GM23338 (cell line): ENCODE data around the gene RGS3. TPM values are rescaled to one million over a fixed set of nuclear protein-coding genes. Genes with fewer than 3 reads are reported as not detected.

Experiments
- ATAC-seq: fragments of 200-7000 bp; cut with Tn5 transposase; 3 replicates; pipeline ENCODE4 v1.9.1; 2020
- DNase-seq: peaks from one replicate; pipeline ENCODE4 v3.0.0-alpha.2; 2015; ENCODE audit warnings: low spot score
- H2AFZ ChIP-seq: fragments of 200-600 bp; sonication (generic); 2 replicates; pipeline ENCODE4 v1.8.0; 2016; ENCODE audit warnings: antibody characterized with exemption, mild to moderate bottlenecking, moderate library complexity
- H3F3A ChIP-seq: fragments of 200-600 bp; sonication (generic); replicated peaks from 2 replicates; pipeline ENCODE4 v1.8.0; 2017; ENCODE audit warnings: antibody characterized with exemption, mixed run types, low read depth
- H3K27ac ChIP-seq: fragments of 200-600 bp; sonication (generic); 2 replicates; pipeline ENCODE4 v1.6.1; 2016; ENCODE audit warnings: low read depth
- H3K27me3 ChIP-seq: fragments of 200-600 bp; sonication (generic); 2 replicates; pipeline ENCODE4 v1.8.0; 2016; ENCODE audit warnings: mild to moderate bottlenecking, mixed run types, moderate library complexity; ENCODE audit not compliant: insufficient read depth
- H3K36me3 ChIP-seq: fragments of 200-600 bp; sonication (generic); 2 replicates; pipeline ENCODE4 v1.8.0; 2016; ENCODE audit warnings: mild to moderate bottlenecking; ENCODE audit not compliant: insufficient read depth
- H3K4me1 ChIP-seq: fragments of 200-600 bp; sonication (generic); 2 replicates; pipeline ENCODE4 v1.8.0; 2016; ENCODE audit warnings: mild to moderate bottlenecking, moderate library complexity; ENCODE audit not compliant: insufficient read depth
- H3K4me2 ChIP-seq: fragments of 200-600 bp; sonication (generic); 2 replicates; pipeline ENCODE4 v1.7.1; 2017; ENCODE audit warnings: mixed run types
- H3K4me3 ChIP-seq: fragments of 200-600 bp; sonication (generic); 2 replicates; pipeline ENCODE4 v1.6.1; 2016; ENCODE audit warnings: mixed run types
- H3K79me2 ChIP-seq: fragments of 200-600 bp; sonication (generic); replicated peaks from 2 replicates; pipeline ENCODE4 v1.8.0; 2017; ENCODE audit warnings: mild to moderate bottlenecking; ENCODE audit not compliant: insufficient read depth
- H3K9me2 ChIP-seq: fragments of 200-600 bp; sonication (generic); 2 replicates; pipeline ENCODE4 v1.8.0; 2017; ENCODE audit not compliant: insufficient read depth
- H4K20me1 ChIP-seq: fragments of 200-600 bp; sonication (generic); replicated peaks from 2 replicates; pipeline ENCODE4 v1.8.0; 2017; ENCODE audit warnings: mild to moderate bottlenecking; ENCODE audit not compliant: insufficient read depth
- H3K27ac Mint-ChIP-seq: 2 replicates; pipeline ENCODE4 v1.8.0; 2020; ENCODE audit warnings: inconsistent platforms, mild to moderate bottlenecking, moderate library complexity, mixed read lengths
- H3K27me3 Mint-ChIP-seq: 3 replicates; pipeline ENCODE4 v1.8.0; 2022; ENCODE audit warnings: low read depth, mild to moderate bottlenecking, moderate library complexity, mixed read lengths, inconsistent platforms; ENCODE audit not compliant: insufficient read depth, poor library complexity
- H3K36me3 Mint-ChIP-seq: 3 replicates; pipeline ENCODE4 v1.8.0; 2021; ENCODE audit warnings: low read depth, mild to moderate bottlenecking, inconsistent platforms, moderate library complexity, mixed read lengths
- H3K4me1 Mint-ChIP-seq: 3 replicates; pipeline ENCODE4 v1.8.0; 2020; ENCODE audit warnings: mild to moderate bottlenecking, inconsistent platforms, mixed read lengths
- H3K4me3 Mint-ChIP-seq: 3 replicates; pipeline ENCODE4 v1.8.0; 2021; ENCODE audit warnings: moderate library complexity, mild to moderate bottlenecking, inconsistent platforms, mixed read lengths
- H3K9me3 Mint-ChIP-seq: 3 replicates; pipeline ENCODE4 v1.8.0; 2020; ENCODE audit warnings: moderate library complexity, mild to moderate bottlenecking, inconsistent platforms, mixed read lengths
- CREB1 ChIP-seq: fragments of 250-450 bp; sonication (Bioruptor Pico); IDR thresholded peaks from 2 replicates; pipeline ENCODE4 v1.5.0; 2020; ENCODE audit warnings: low read depth, mild to moderate bottlenecking, moderate library complexity
- EZH2 ChIP-seq: fragments of 200-600 bp; sonication (generic); IDR thresholded peaks from one replicate; pipeline ENCODE4 v1.8.0; 2017; ENCODE audit warnings: antibody characterized with exemption, mild to moderate bottlenecking, low read depth; ENCODE audit not compliant: unreplicated experiment
- EZH2phosphoT487 ChIP-seq: fragments of 200-600 bp; sonication (generic); IDR thresholded peaks from one replicate; pipeline ENCODE4 v1.8.1; 2018; ENCODE audit warnings: antibody characterized with exemption; ENCODE audit not compliant: unreplicated experiment
- JUNB ChIP-seq: IDR thresholded peaks from one replicate; pipeline ENCODE4 v1.6.1; 2016; ENCODE audit warnings: antibody characterized with exemption; ENCODE audit not compliant: unreplicated experiment
- NANOG ChIP-seq: IDR thresholded peaks from 2 replicates; pipeline ENCODE4 v1.6.1; 2016; ENCODE audit warnings: antibody characterized with exemption, borderline replicate concordance
- STAT1 ChIP-seq: IDR thresholded peaks from one replicate; pipeline ENCODE4 v1.6.1; 2016; ENCODE audit warnings: antibody characterized with exemption; ENCODE audit not compliant: unreplicated experiment
- polyA plus RNA-seq: library from polyadenylated mRNA; unstranded; fragments of >200 nt; fragmentation: Nextera tagmentation; extraction: Ambion mirVana; gene quantifications from 2 replicates; pipeline ENCODE4 v1.2.1, GENCODE V29; 2016
- total RNA-seq: library from RNA; depleted of rRNA; stranded (reverse); fragments of >200 nt; shearing (Covaris generic); gene quantifications from 2 replicates; pipeline ENCODE4 v1.2.3, GENCODE V29; 2014
- TF ChIP-seq, protein P1 (sequence below): IDR thresholded peaks from one replicate; pipeline ENCODE4 v1.6.1; 2018; ENCODE audit warnings: antibody characterized with exemption; ENCODE audit not compliant: unreplicated experiment
- TF ChIP-seq, protein P2 (sequence below), 2 experiments: fragments of 200-600 bp in 1 of 2; sonication (generic) in 1 of 2; conservative IDR thresholded peaks; 2 replicates each; pipeline versions ENCODE4 v1.5.1 to v1.6.1; 2016 to 2017; ENCODE audit warnings: antibody characterized with exemption in 2 of 2, low read depth in 2 of 2, mild to moderate bottlenecking in 2 of 2, moderate library complexity in 1 of 2
- TF ChIP-seq, protein P3 (sequence below): fragments of 250-450 bp; sonication (Bioruptor Pico); IDR thresholded peaks from 2 replicates; pipeline ENCODE4 v1.5.0; 2020; ENCODE audit warnings: mild to moderate bottlenecking, moderate library complexity

Gene RGS3
- total and polyA plus RNA-seq, 2 experiments from 2014 or later, result 14.2 to 24.3 TPM

DNA sequence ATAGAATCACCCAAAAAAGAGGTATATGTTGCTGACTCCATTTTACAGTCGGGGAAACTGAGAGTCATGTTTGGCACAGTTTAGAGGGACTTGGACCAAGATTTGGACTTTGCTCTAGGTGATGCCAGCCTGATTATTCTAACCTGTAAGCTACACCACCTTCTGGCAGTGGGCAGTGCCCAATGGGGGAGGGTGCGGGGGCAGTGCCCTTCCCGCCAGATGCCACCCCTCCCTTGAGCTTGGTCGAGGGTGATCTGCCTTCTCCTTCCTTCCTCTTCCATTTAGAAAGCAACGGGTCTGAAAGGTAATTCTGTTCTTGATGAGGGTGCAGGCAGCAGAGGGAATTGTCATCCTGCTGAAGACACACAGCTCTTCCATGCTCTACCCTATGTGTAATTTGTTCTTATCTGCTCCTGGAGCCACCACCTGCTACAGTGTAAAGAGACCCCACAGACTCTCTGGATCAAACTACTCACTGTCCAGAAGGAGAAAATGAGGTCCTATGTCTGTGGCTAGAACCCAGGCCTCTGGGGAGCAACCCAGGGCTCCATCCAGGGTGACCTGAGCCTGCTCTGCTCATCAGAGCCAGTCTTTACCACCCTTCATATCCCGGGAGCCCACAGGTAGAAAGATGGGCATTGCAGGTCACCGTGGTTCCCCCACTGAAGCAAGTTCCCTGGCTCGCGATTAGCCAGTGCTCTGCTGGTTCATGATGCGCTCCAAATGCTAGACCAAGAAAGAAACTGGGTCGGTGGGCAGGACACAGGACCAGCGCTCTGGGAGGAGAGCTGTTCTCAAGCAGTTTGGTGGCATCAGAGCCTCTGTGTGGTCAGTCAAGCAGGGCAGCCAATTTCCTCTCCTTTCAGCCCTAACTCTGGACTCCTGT, 156.2 kb downstream of the RGS3 start (continued):
- TF ChIP-seq, protein P1, sequence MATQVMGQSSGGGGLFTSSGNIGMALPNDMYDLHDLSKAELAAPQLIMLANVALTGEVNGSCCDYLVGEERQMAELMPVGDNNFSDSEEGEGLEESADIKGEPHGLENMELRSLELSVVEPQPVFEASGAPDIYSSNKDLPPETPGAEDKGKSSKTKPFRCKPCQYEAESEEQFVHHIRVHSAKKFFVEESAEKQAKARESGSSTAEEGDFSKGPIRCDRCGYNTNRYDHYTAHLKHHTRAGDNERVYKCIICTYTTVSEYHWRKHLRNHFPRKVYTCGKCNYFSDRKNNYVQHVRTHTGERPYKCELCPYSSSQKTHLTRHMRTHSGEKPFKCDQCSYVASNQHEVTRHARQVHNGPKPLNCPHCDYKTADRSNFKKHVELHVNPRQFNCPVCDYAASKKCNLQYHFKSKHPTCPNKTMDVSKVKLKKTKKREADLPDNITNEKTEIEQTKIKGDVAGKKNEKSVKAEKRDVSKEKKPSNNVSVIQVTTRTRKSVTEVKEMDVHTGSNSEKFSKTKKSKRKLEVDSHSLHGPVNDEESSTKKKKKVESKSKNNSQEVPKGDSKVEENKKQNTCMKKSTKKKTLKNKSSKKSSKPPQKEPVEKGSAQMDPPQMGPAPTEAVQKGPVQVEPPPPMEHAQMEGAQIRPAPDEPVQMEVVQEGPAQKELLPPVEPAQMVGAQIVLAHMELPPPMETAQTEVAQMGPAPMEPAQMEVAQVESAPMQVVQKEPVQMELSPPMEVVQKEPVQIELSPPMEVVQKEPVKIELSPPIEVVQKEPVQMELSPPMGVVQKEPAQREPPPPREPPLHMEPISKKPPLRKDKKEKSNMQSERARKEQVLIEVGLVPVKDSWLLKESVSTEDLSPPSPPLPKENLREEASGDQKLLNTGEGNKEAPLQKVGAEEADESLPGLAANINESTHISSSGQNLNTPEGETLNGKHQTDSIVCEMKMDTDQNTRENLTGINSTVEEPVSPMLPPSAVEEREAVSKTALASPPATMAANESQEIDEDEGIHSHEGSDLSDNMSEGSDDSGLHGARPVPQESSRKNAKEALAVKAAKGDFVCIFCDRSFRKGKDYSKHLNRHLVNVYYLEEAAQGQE, result no peak
- no peak for TF ChIP-seq CREB1 (CRISPR knock-in tag)

DNA sequence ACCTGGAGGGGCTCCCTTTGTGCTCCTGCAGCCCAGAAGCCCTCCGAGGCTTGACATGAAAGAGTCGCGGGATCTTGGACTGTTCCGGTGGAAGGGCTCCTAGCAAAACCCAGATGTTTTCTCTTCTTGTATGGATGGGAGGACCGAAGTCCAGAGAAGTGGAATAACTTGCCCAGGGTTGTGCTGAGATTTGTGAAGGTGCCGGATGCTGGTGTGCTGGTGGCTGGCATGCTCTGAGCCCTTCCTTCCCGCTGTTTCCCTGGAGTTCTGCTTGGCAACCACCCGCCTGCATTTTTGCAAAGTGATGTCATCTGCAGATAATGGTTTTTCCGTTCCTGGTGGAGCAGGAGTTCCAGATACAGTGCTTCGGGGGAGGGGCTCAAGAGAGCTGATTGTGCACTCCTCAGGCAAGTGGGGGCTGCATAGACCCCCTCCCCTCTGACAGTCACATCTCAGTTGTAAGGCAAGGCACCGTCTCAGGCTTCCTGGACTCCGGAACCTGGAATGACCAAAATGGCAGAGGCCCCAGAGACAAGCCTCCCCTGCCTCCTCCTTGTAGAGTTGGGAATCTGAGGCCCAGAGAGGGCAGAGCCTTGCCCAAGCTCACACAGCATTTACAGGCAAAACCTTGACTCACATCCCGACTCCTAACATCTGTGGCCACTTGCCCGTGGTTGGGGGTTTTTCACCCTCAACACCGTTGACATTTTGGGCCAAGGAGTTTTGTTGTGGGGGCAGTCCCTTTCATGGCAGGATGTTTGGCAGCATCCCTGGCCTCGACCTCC, 157.0 kb downstream of the RGS3 start:
- Histone ChIP-seq H3K9me2 (no peaks in the 10 kb centered on the region), H3K4me3 (no peak overlapping the region), H3F3A (no peaks in the 10 kb centered on the region), H3K4me1 (peaks cover 31% of the 10 kb centered on the region), H3K4me2 (peak overlapping the region; percentile 45), H3K27me3 (no peaks in the 10 kb centered on the region), H4K20me1 (no peaks in the 10 kb centered on the region), H3K36me3 (no peaks in the 10 kb centered on the region), H3K27ac (no peak overlapping the region), H3K79me2 (no peaks in the 10 kb centered on the region), H2AFZ (peak overlapping the region; percentile 19)
- Mint-ChIP-seq H3K27ac (peak overlapping the region; percentile 31; the same call in 1 of the 2 replicates), H3K4me1 (peaks cover 47% of the 10 kb centered on the region), H3K9me3 (no peaks in the 10 kb centered on the region), H3K36me3 (no peaks in the 10 kb centered on the region), H3K27me3 (peaks cover 2% of the 10 kb centered on the region), H3K4me3 (no peak overlapping the region)
- TF ChIP-seq EZH2phosphoT487, result no peak
- no peak for TF ChIP-seq EZH2
- no peak for TF ChIP-seq CREB1 (CRISPR knock-in tag)
- TF ChIP-seq JUNB, result no peak
- TF ChIP-seq STAT1, result no peak
- TF ChIP-seq, protein P2, sequence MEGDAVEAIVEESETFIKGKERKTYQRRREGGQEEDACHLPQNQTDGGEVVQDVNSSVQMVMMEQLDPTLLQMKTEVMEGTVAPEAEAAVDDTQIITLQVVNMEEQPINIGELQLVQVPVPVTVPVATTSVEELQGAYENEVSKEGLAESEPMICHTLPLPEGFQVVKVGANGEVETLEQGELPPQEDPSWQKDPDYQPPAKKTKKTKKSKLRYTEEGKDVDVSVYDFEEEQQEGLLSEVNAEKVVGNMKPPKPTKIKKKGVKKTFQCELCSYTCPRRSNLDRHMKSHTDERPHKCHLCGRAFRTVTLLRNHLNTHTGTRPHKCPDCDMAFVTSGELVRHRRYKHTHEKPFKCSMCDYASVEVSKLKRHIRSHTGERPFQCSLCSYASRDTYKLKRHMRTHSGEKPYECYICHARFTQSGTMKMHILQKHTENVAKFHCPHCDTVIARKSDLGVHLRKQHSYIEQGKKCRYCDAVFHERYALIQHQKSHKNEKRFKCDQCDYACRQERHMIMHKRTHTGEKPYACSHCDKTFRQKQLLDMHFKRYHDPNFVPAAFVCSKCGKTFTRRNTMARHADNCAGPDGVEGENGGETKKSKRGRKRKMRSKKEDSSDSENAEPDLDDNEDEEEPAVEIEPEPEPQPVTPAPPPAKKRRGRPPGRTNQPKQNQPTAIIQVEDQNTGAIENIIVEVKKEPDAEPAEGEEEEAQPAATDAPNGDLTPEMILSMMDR (conservative IDR thresholded peaks at IDR 0.05; ENCODE audit: low read depth in 2 of 2), result no peak
- TF ChIP-seq NANOG, result no peak
- TF ChIP-seq, protein P3, sequence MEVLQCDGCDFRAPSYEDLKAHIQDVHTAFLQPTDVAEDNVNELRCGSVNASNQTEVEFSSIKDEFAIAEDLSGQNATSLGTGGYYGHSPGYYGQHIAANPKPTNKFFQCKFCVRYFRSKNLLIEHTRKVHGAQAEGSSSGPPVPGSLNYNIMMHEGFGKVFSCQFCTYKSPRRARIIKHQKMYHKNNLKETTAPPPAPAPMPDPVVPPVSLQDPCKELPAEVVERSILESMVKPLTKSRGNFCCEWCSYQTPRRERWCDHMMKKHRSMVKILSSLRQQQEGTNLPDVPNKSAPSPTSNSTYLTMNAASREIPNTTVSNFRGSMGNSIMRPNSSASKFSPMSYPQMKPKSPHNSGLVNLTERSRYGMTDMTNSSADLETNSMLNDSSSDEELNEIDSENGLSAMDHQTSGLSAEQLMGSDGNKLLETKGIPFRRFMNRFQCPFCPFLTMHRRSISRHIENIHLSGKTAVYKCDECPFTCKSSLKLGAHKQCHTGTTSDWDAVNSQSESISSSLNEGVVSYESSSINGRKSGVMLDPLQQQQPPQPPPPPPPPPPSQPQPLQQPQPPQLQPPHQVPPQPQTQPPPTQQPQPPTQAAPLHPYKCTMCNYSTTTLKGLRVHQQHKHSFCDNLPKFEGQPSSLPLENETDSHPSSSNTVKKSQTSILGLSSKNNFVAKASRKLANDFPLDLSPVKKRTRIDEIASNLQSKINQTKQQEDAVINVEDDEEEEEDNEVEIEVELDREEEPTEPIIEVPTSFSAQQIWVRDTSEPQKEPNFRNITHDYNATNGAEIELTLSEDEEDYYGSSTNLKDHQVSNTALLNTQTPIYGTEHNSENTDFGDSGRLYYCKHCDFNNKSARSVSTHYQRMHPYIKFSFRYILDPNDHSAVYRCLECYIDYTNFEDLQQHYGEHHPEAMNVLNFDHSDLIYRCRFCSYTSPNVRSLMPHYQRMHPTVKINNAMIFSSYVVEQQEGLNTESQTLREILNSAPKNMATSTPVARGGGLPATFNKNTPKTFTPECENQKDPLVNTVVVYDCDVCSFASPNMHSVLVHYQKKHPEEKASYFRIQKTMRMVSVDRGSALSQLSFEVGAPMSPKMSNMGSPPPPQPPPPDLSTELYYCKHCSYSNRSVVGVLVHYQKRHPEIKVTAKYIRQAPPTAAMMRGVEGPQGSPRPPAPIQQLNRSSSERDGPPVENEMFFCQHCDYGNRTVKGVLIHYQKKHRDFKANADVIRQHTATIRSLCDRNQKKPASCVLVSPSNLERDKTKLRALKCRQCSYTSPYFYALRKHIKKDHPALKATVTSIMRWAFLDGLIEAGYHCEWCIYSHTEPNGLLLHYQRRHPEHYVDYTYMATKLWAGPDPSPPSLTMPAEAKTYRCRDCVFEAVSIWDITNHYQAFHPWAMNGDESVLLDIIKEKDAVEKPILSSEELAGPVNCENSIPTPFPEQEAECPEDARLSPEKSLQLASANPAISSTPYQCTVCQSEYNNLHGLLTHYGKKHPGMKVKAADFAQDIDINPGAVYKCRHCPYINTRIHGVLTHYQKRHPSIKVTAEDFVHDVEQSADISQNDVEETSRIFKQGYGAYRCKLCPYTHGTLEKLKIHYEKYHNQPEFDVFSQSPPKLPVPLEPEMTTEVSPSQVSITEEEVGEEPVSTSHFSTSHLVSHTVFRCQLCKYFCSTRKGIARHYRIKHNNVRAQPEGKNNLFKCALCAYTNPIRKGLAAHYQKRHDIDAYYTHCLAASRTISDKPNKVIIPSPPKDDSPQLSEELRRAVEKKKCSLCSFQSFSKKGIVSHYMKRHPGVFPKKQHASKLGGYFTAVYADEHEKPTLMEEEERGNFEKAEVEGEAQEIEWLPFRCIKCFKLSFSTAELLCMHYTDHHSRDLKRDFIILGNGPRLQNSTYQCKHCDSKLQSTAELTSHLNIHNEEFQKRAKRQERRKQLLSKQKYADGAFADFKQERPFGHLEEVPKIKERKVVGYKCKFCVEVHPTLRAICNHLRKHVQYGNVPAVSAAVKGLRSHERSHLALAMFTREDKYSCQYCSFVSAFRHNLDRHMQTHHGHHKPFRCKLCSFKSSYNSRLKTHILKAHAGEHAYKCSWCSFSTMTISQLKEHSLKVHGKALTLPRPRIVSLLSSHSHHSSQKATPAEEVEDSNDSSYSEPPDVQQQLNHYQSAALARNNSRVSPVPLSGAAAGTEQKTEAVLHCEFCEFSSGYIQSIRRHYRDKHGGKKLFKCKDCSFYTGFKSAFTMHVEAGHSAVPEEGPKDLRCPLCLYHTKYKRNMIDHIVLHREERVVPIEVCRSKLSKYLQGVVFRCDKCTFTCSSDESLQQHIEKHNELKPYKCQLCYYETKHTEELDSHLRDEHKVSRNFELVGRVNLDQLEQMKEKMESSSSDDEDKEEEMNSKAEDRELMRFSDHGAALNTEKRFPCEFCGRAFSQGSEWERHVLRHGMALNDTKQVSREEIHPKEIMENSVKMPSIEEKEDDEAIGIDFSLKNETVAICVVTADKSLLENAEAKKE, result no peak
- peak; percentile 76 for DNase-seq
- peak; percentile 19 for ATAC-seq
